Measurements from ENCODE around the gene ANP32E.
"Not testable (repeated sequence)": the region's sequence is repeated elsewhere in the genome, so short reads cannot be mapped to it uniquely, and the experiment has no call there.

Gene ANP32E

GRCh38 chr1:150257624-150258585 is 22.0 kb upstream of the ANP32E start, which contains the start of gene CA14:
Gene CA14, plus strand, starts transcription at chr1:150257774. Its CDS starts 355 bp downstream, at chr1:150258129.
- FAIRE-seq (no peak), DNase-seq (ENCODE audit: insufficient read length, low spot score) (no peak)
- TF ChIP-seq POU2F2 (IDR thresholded peaks at IDR 0.05; ENCODE audit: low read depth, low read length) (no peak), POLR2AphosphoS5 (IDR thresholded peaks at IDR 0.05; ENCODE audit: low read depth, low read length) (no peak), POLR2A (IDR thresholded peaks at IDR 0.05; ENCODE audit: low read depth, low read length) (no peak), SPI1 (IDR thresholded peaks at IDR 0.05; ENCODE audit: low read depth, low read length) (no peak), TAF1 (IDR thresholded peaks at IDR 0.05; ENCODE audit: low read depth, low read length) (no peak), PAX5 (IDR thresholded peaks at IDR 0.05; ENCODE audit: insufficient read depth, low read length, severe bottlenecking) (no peak)

DNA sequence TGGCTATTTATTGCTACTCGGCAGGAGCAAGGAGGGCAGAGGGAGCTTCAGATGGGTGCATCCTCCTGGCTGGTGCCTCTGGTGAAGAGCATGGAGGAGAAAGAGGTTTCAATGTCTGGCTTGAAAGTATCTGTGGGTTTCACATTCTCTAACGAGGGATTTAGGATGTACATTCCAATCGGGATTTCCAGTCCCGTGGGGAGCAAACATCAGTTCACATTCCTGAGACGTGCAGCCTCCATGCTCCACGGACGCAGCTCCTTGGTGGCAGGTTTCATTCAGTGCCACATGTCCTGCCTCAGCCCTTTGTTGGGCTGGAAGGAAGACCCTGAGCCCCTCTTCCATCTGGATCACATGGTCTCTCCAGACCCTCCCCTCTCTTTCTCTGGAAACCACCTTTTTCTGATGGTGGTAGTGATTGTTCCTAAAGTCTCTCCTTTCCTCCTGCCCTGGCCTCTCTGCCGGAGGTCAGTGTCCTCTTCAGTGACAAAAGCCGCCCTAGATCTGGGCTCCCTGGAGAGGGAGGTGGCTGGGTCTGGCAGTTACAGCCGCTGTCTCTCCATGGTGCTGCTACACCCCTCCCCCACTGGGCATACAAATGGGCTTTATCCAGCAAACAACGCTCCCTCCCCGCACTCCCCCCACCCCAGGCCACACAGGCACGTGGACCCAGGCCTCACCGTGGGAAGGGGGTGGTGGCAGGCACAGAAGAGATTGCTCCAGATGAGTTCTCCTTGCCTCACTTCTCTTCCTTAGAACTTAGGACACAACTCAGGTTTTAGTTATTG is 20.8 kb upstream of the ANP32E start:
- FAIRE-seq (no peak), DNase-seq (ENCODE audit: insufficient read length, low spot score) (no peak)
- TF ChIP-seq POLR2A (IDR thresholded peaks at IDR 0.05; ENCODE audit: low read depth, low read length) (no peak), POU2F2 (IDR thresholded peaks at IDR 0.05; ENCODE audit: low read depth, low read length) (no peak), POLR2AphosphoS5 (IDR thresholded peaks at IDR 0.05; ENCODE audit: low read depth, low read length) (no peak), SPI1 (IDR thresholded peaks at IDR 0.05; ENCODE audit: low read depth, low read length) (no peak), TAF1 (IDR thresholded peaks at IDR 0.05; ENCODE audit: low read depth, low read length) (no peak), PAX5 (IDR thresholded peaks at IDR 0.05; ENCODE audit: insufficient read depth, low read length, severe bottlenecking) (no peak)

GRCh38 chr1:150256198-150256553 is 20.3 kb upstream of the ANP32E start:
- no peak for FAIRE-seq

GRCh38 chr1:150249936-150250335 is 14.0 kb upstream of the ANP32E start:
- TF ChIP-seq POU2F2 (IDR thresholded peaks at IDR 0.05; ENCODE audit: low read depth, low read length) (no peak), PAX5 (IDR thresholded peaks at IDR 0.05; ENCODE audit: insufficient read depth, low read length, severe bottlenecking) (no peak), POLR2A (IDR thresholded peaks at IDR 0.05; ENCODE audit: low read depth, low read length) (no peak), TAF1 (IDR thresholded peaks at IDR 0.05; ENCODE audit: low read depth, low read length) (no peak), POLR2AphosphoS5 (IDR thresholded peaks at IDR 0.05; ENCODE audit: low read depth, low read length) (no peak), SPI1 (IDR thresholded peaks at IDR 0.05; ENCODE audit: low read depth, low read length) (no peak)
- FAIRE-seq (peak; percentile 64), DNase-seq (ENCODE audit: insufficient read length, low spot score) (no peak)

More at GRCh38 chr1:150256198-150256553, 20.3 kb upstream of the ANP32E start:
- DNase-seq (ENCODE audit: insufficient read length, low spot score): no peak
- no peak for TF ChIP-seq PAX5 (IDR thresholded peaks at IDR 0.05; ENCODE audit: insufficient read depth, low read length, severe bottlenecking)
- no peak for TF ChIP-seq POLR2A (IDR thresholded peaks at IDR 0.05; ENCODE audit: low read depth, low read length)
- TF ChIP-seq SPI1 (IDR thresholded peaks at IDR 0.05; ENCODE audit: low read depth, low read length): no peak
- no peak for TF ChIP-seq POLR2AphosphoS5 (IDR thresholded peaks at IDR 0.05; ENCODE audit: low read depth, low read length)
- TF ChIP-seq TAF1 (IDR thresholded peaks at IDR 0.05; ENCODE audit: low read depth, low read length): no peak
- no peak for TF ChIP-seq POU2F2 (IDR thresholded peaks at IDR 0.05; ENCODE audit: low read depth, low read length)

DNA sequence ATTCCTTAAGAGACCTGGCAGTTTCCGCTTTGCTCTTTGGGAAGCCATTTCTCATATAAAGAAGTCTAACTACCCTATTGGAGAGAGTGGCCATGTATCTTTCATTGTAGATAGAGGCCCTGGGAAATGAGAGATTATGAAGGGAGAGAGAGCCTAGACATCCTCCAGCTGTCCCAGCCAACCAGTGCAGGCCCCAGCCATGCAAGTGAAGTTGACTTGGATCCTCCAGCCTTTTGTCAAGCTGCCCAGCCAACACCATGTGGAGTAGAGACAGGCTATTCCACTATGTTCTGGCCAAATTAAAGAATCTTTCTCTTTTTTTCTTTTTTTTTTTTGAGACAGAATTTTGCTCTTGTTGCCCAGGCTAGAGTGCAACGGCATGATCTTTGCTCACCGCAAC is 7.1 kb upstream of the ANP32E start:
- TF ChIP-seq POLR2A (IDR thresholded peaks at IDR 0.05; ENCODE audit: low read depth, low read length) (no peak), PAX5 (IDR thresholded peaks at IDR 0.05; ENCODE audit: insufficient read depth, low read length, severe bottlenecking) (no peak), SPI1 (IDR thresholded peaks at IDR 0.05; ENCODE audit: low read depth, low read length) (no peak), POU2F2 (IDR thresholded peaks at IDR 0.05; ENCODE audit: low read depth, low read length) (no peak), TAF1 (IDR thresholded peaks at IDR 0.05; ENCODE audit: low read depth, low read length) (no peak)
- no peak for DNase-seq (ENCODE audit: insufficient read length, low spot score)
- no peak for FAIRE-seq

DNA sequence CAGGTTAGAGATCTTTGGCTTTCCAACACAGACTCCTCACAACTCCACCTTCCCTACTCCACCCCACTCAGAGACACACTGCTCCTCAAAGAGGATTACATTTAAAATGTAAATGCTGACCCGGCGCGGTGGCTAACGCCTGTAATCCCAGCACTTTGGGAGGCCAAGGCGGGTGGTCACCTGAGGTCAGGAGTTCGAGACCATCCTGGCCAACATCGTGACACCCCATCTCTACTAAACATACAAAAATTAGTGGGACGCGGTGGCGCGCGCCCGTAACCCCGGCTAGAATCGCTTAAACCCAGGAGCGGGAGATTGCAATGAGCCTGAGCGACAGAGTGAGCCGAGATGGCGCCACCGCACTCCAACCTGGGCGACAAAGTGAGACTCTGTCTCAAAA is 1.8 kb upstream of the ANP32E start:
- TF ChIP-seq POLR2AphosphoS5 (IDR thresholded peaks at IDR 0.05; ENCODE audit: low read depth, low read length) (no peak), POLR2A (IDR thresholded peaks at IDR 0.05; ENCODE audit: low read depth, low read length) (no peak), PAX5 (IDR thresholded peaks at IDR 0.05; ENCODE audit: insufficient read depth, low read length, severe bottlenecking) (no peak), TAF1 (IDR thresholded peaks at IDR 0.05; ENCODE audit: low read depth, low read length) (no peak), POU2F2 (IDR thresholded peaks at IDR 0.05; ENCODE audit: low read depth, low read length) (no peak), SPI1 (IDR thresholded peaks at IDR 0.05; ENCODE audit: low read depth, low read length) (no peak)
- FAIRE-seq: no peak

GRCh38 chr1:150237176-150237575 is 1.3 kb upstream of the ANP32E start:
- FAIRE-seq: not testable (repeated sequence)

More for the DNA sequence above, 1.8 kb upstream of the ANP32E start:
- DNase-seq (ENCODE audit: insufficient read length, low spot score): no peak

GRCh38 chr1:150236614-150237100 is 745 bp upstream of the ANP32E start:
- no peak for FAIRE-seq
- no peak for TF ChIP-seq POLR2A (IDR thresholded peaks at IDR 0.05; ENCODE audit: low read depth, low read length)
- TF ChIP-seq POU2F2 (IDR thresholded peaks at IDR 0.05; ENCODE audit: low read depth, low read length): no peak
- no peak for TF ChIP-seq POLR2AphosphoS5 (IDR thresholded peaks at IDR 0.05; ENCODE audit: low read depth, low read length)
- no peak for TF ChIP-seq PAX5 (IDR thresholded peaks at IDR 0.05; ENCODE audit: insufficient read depth, low read length, severe bottlenecking)
- TF ChIP-seq SPI1 (IDR thresholded peaks at IDR 0.05; ENCODE audit: low read depth, low read length): no peak
- no peak for TF ChIP-seq TAF1 (IDR thresholded peaks at IDR 0.05; ENCODE audit: low read depth, low read length)

More at GRCh38 chr1:150237176-150237575, 1.3 kb upstream of the ANP32E start:
- not testable (repeated sequence) for DNase-seq (ENCODE audit: insufficient read length, low spot score)

DNA sequence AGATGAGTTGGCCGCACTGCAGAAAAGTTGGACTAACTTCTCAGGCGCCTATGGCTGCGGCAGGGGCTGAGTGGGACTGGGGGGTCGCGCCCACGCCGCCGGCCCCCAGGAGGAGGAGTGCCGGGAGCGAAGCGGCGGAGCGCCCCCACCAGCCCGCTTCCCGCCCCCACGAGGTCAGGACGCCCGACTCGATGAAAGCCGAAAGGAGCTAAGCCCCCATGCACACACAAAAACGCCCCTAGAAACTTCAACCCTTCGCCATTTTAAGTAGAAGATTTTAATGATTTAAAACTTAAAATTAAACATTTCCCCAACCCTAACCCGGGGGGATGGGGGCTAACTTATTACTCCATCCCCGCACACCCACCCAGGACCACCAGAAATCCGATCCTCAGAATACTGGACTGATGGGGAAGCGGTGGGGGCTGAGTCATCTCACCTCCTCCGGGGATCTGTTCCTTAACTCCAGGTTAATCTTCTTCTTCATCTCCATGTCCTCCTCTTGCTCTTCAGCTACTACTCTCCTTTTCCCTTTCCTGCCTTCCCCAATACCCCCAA is 539 bp downstream of the ANP32E start:
- FAIRE-seq (no peak), DNase-seq (ENCODE audit: insufficient read length, low spot score) (no peak)
- no peak for TF ChIP-seq POU2F2 (IDR thresholded peaks at IDR 0.05; ENCODE audit: low read depth, low read length)
- TF ChIP-seq POLR2AphosphoS5 (IDR thresholded peaks at IDR 0.05; ENCODE audit: low read depth, low read length): no peak
- TF ChIP-seq TAF1 (IDR thresholded peaks at IDR 0.05; ENCODE audit: low read depth, low read length): no peak
- TF ChIP-seq PAX5 (IDR thresholded peaks at IDR 0.05; ENCODE audit: insufficient read depth, low read length, severe bottlenecking): no peak
- no peak for TF ChIP-seq SPI1 (IDR thresholded peaks at IDR 0.05; ENCODE audit: low read depth, low read length)

More at GRCh38 chr1:150236614-150237100, 745 bp upstream of the ANP32E start:
- no peak for DNase-seq (ENCODE audit: insufficient read length, low spot score)
